ENCODE measurements around the gene TEX261.

Gene TEX261

DNA sequence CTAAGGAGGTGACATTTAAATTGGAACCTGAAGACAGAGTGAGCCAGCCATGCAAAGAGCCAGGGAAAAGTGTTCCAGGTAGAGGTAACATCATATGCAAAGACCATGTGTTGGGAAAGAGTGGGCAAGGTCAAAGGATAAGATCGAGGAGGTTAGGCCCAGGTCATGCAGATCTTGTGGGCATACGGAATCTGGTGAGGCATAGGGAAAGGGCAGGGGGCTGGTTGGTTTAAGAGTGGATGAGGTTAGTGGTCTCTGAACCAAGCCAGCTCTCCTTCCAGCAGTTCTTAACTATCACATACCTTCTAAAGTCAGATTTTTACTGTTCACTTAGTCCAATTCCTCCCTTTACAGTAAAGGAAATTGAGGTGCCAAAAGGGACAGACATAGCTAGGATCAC lies 13.3 kb downstream of the TEX261 start:
- Histone ChIP-seq H3K36me3 (ENCODE audit: control insufficient read depth in 2 of 2, insufficient read depth in 2 of 2, low read length in 2 of 2) (peaks cover 12% of the 10 kb centered on the region in 2 donors), H3K27me3 (ENCODE audit: control insufficient read depth in 1 of 2, insufficient read depth in 2 of 2, low read length in 2 of 2) (no peaks in the 10 kb centered on the region), H3K9ac (ENCODE audit: low read length in 2 of 2) (no peak overlapping the region), H3K4me3 (ENCODE audit: low read length in 2 of 2) (no peak overlapping the region), H3K9me3 (ENCODE audit: control insufficient read depth in 2 of 2, low read length in 2 of 2) (no peaks in the 10 kb centered on the region), H3K4me1 (ENCODE audit: control insufficient read depth, insufficient read depth, low read length) (peaks cover 14% of the 10 kb centered on the region), H3K27ac (ENCODE audit: low read length) (no peak overlapping the region)

DNA sequence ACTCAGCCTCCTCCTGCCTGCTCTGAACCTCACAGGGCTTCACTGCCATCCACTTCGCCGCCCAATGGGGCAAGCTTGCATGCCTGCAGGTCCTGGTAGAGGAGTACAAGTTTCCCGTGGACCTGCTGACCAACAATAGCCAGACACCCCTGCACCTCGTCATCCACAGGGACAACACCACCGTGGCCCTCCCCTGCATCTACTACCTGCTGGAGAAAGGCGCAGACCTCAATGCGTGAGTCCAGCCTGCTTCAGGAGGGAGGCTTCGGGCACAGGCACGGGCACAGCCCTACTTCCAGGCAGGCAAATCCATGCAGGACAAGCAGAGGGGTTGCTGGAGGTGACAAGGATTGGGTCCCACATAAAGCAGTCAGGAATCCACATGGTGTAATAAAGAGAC lies 15.0 kb downstream of the TEX261 start:
- H3K4me3 ChIP-seq (ENCODE audit: low read length in 2 of 2) = no peak overlapping the region

DNA sequence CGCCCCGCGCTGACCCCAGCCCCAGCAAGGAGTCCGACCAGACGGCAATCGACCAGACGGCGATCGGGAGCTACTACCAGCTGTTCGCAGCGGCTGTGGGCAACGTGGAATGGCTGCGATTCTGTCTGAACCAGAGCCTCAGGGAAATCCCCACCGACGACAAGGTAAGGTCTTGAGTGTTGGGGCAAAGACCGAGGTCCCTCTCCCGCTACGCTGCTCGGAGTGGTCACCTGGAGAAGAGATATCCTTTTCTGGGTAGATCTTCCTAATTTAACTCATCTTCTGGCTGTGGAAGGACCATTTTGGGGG lies 15.5 kb downstream of the TEX261 start:
- Histone ChIP-seq H3K4me3 (ENCODE audit: low read length in 2 of 2) (peak overlapping the region; percentile 71 to 86), H3K9ac (ENCODE audit: low read length in 2 of 2) (peak overlapping the region; percentile 57 to 66), H3K27me3 (ENCODE audit: control insufficient read depth in 1 of 2, insufficient read depth in 2 of 2, low read length in 2 of 2) (no peaks in the 10 kb centered on the region), H3K9me3 (ENCODE audit: control insufficient read depth in 2 of 2, low read length in 2 of 2) (no peaks in the 10 kb centered on the region), H3K27ac (ENCODE audit: low read length) (peak overlapping the region; percentile 66), H3K4me1 (ENCODE audit: control insufficient read depth, insufficient read depth, low read length) (peaks cover 14% of the 10 kb centered on the region), H3K36me3 (ENCODE audit: control insufficient read depth in 2 of 2, insufficient read depth in 2 of 2, low read length in 2 of 2) (peaks cover 3 to 4% of the 10 kb centered on the region in 2 donors)

More for the DNA sequence above, 15.0 kb downstream of the TEX261 start:
- no peak overlapping the region for H3K9ac ChIP-seq (ENCODE audit: low read length in 2 of 2)
- no peaks in the 10 kb centered on the region for H3K9me3 ChIP-seq (ENCODE audit: control insufficient read depth in 2 of 2, low read length in 2 of 2)
- H3K4me1 ChIP-seq (ENCODE audit: control insufficient read depth, insufficient read depth, low read length) = peaks cover 14% of the 10 kb centered on the region
- H3K27me3 ChIP-seq (ENCODE audit: control insufficient read depth in 1 of 2, insufficient read depth in 2 of 2, low read length in 2 of 2) = no peaks in the 10 kb centered on the region
- H3K27ac ChIP-seq (ENCODE audit: low read length) = peak overlapping the region; percentile 66
- H3K36me3 ChIP-seq (ENCODE audit: control insufficient read depth in 2 of 2, insufficient read depth in 2 of 2, low read length in 2 of 2) = peaks cover 3 to 4% of the 10 kb centered on the region in 2 donors

DNA sequence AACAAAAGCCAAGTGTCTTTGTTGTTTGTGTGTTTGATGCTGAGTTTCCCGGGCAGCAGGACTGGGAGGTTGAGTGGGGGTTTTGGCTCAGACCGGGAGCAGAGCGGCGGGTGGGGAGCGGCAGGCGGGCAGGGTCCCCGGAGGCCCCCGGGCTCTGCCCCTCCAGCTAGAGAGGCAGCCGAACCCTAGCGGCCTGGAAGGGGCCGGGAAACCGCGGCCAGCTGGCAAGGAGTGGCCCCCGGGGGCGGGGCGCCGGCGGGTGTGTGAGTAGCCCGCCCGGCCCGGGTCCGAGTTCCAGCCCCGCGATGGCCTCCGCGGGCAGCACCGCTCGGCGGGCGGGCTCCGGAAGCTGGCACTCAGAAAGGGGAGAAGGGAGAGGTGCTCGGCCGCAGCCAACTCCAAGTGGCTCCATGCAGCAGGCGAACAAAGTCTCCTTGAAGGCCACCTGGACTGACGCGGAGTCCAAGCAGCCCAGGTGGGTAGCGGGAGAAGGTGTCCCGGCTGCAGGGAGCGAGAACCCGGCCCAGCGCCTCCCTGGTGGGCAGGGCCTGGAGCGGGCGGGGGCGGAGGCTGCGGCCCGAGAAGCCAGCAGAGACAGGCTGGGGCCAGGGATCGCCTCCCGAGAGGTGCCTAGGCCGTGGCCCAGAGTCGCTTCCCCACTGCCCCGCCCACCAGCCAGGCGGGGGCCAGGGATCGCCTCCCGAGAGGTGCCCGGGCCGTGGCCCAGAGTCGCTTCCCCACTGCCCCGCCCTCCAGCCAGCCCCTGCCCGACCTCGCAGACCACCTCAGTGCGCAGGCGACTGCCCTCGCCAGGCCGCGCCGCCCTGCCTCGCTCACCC lies 16.1 kb downstream of the TEX261 start, which contains the start of gene ANKRD53:
Gene ANKRD53, plus strand, starts transcription at position 290 of the 839 bp plus-strand sequence. Its CDS starts 16 bp downstream, at position 306.
- peaks cover 14% of the 10 kb centered on the region for H3K4me1 ChIP-seq (ENCODE audit: control insufficient read depth, insufficient read depth, low read length)
- H3K36me3 ChIP-seq (ENCODE audit: control insufficient read depth in 2 of 2, insufficient read depth in 2 of 2, low read length in 2 of 2) = peaks cover 3 to 4% of the 10 kb centered on the region in 2 donors
- no peaks in the 10 kb centered on the region for H3K27me3 ChIP-seq (ENCODE audit: control insufficient read depth in 1 of 2, insufficient read depth in 2 of 2, low read length in 2 of 2)
- peak within 1 kb of the TSS; percentile 66 to 88 for H3K9ac ChIP-seq (ENCODE audit: low read length in 2 of 2)
- peak within 1 kb of the TSS; percentile 86 to 98 for H3K4me3 ChIP-seq (ENCODE audit: low read length in 2 of 2)
- H3K9me3 ChIP-seq (ENCODE audit: control insufficient read depth in 2 of 2, low read length in 2 of 2) = no peaks in the 10 kb centered on the region
- H3K27ac ChIP-seq (ENCODE audit: low read length) = peak within 1 kb of the TSS; percentile 84

DNA sequence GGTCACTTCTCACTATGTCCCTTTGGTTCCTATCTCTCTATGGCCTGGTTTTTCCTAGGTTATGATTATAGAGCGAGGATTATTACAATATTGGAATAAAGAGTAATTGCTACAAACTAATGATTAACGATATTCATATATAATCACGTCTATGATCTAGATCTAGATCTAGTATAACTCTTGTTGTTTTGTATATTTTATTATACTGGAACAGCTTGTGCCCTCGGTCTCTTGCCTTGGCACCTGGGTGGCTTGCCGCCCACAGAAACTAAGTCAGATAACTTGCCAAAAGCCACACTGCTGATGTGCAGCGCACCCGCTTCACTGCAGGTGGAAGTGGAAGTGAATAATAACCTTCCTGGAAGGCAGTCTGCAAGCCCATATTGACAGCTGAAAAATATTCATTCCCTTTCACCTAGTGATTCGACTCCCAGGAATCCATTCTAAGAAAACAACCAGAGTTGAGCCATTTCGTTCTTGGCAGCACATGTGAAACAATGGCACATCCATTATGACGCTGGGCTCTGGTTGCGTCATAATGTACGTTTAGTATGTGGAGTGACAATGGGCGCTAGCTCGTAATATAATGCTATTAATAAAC lies 17.0 kb downstream of the TEX261 start:
- Histone ChIP-seq H3K27ac (ENCODE audit: low read length) (peak overlapping the region; percentile 84), H3K36me3 (ENCODE audit: control insufficient read depth in 2 of 2, insufficient read depth in 2 of 2, low read length in 2 of 2) (no peaks in the 10 kb centered on the region), H3K9me3 (ENCODE audit: control insufficient read depth in 2 of 2, low read length in 2 of 2) (no peaks in the 10 kb centered on the region), H3K4me3 (ENCODE audit: low read length in 2 of 2) (peak overlapping the region; percentile 86 to 98), H3K9ac (ENCODE audit: low read length in 2 of 2) (peak overlapping the region in 1 of 2 donors; percentile 88), H3K4me1 (ENCODE audit: control insufficient read depth, insufficient read depth, low read length) (peaks cover 14% of the 10 kb centered on the region), H3K27me3 (ENCODE audit: control insufficient read depth in 1 of 2, insufficient read depth in 2 of 2, low read length in 2 of 2) (no peaks in the 10 kb centered on the region)

DNA sequence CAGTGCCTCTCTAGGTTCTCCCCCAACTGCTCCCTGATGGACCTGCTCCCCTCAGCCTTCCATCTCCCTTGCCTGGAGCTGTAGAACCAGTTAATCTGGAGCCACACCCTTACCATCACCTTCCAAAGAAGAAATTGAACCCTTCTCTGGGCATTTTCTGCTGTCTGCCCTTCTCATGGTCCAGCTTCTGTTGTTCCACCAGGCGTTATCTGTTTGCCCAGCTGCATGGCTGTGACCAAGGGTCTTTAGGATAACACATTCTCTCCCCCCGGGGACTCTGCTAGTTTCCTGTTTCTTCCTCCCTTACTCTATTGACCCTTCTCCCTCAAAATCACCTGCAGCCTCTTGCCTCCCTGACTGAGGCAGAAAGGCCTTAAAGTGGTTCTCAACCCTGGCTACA lies 19.4 kb downstream of the TEX261 start:
- Histone ChIP-seq H3K27me3 (ENCODE audit: control insufficient read depth in 1 of 2, insufficient read depth in 2 of 2, low read length in 2 of 2) (no peaks in the 10 kb centered on the region), H3K27ac (ENCODE audit: low read length) (no peak overlapping the region), H3K36me3 (ENCODE audit: control insufficient read depth in 2 of 2, insufficient read depth in 2 of 2, low read length in 2 of 2) (no peaks in the 10 kb centered on the region), H3K9me3 (ENCODE audit: control insufficient read depth in 2 of 2, low read length in 2 of 2) (no peaks in the 10 kb centered on the region), H3K9ac (ENCODE audit: low read length in 2 of 2) (no peak overlapping the region), H3K4me3 (ENCODE audit: low read length in 2 of 2) (no peak overlapping the region), H3K4me1 (ENCODE audit: control insufficient read depth, insufficient read depth, low read length) (peaks cover 14% of the 10 kb centered on the region)

DNA sequence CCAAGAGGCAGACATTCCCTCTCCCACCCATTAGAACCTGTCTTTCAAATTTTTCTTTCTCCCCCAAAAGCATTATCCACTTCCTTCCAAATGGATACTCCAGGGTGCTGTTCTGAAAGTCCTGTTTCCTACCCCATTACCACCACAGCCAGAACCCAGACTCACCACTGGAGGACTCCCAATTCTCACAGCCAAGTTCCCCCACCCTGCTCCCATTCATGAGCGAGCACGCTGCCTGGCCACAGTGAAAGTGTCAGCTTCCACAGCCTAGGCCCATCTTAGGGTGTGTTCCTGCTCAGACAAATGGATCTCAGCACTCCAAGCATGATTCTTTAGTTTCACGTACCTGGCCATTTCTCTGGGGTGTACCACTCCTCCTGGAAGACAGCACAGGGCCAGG lies 20.1 kb downstream of the TEX261 start:
- Histone ChIP-seq H3K9me3 (ENCODE audit: control insufficient read depth in 2 of 2, low read length in 2 of 2) (no peaks in the 10 kb centered on the region), H3K4me1 (ENCODE audit: control insufficient read depth, insufficient read depth, low read length) (peaks cover 14% of the 10 kb centered on the region), H3K27me3 (ENCODE audit: control insufficient read depth in 1 of 2, insufficient read depth in 2 of 2, low read length in 2 of 2) (no peaks in the 10 kb centered on the region), H3K4me3 (ENCODE audit: low read length in 2 of 2) (no peak overlapping the region), H3K36me3 (ENCODE audit: control insufficient read depth in 2 of 2, insufficient read depth in 2 of 2, low read length in 2 of 2) (no peaks in the 10 kb centered on the region), H3K9ac (ENCODE audit: low read length in 2 of 2) (no peak overlapping the region), H3K27ac (ENCODE audit: low read length) (no peak overlapping the region)

DNA sequence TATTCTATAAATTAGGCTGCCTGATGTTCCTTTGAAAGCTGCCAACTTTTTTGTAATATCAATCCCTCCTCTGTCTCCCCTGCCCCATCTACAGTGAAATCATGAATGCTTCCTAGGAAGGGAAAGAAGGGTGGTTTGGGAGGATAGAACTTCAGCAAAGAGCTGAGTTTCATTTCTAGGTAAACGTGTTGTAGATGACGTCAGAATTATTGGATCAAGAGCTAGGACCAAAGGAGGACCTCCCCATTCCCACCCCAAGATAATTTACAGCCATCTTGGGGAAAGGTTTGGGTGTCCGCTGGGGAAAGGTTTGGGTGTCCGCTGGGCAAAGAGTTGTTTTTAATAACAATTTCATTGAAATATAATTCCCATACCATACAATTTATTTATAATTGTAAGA lies 27.5 kb downstream of the TEX261 start:
- no peak overlapping the region for H3K4me3 ChIP-seq (ENCODE audit: low read length in 2 of 2)
- no peaks in the 10 kb centered on the region for H3K9me3 ChIP-seq (ENCODE audit: control insufficient read depth in 2 of 2, low read length in 2 of 2)
- H3K36me3 ChIP-seq (ENCODE audit: control insufficient read depth in 2 of 2, insufficient read depth in 2 of 2, low read length in 2 of 2) = no peaks in the 10 kb centered on the region
- no peak overlapping the region for H3K9ac ChIP-seq (ENCODE audit: low read length in 2 of 2)
- H3K4me1 ChIP-seq (ENCODE audit: control insufficient read depth, insufficient read depth, low read length) = peaks cover 4% of the 10 kb centered on the region
- H3K27me3 ChIP-seq (ENCODE audit: control insufficient read depth in 1 of 2, insufficient read depth in 2 of 2, low read length in 2 of 2) = peaks cover 13 to 22% of the 10 kb centered on the region in 2 donors
- H3K27ac ChIP-seq (ENCODE audit: low read length) = no peak overlapping the region

DNA sequence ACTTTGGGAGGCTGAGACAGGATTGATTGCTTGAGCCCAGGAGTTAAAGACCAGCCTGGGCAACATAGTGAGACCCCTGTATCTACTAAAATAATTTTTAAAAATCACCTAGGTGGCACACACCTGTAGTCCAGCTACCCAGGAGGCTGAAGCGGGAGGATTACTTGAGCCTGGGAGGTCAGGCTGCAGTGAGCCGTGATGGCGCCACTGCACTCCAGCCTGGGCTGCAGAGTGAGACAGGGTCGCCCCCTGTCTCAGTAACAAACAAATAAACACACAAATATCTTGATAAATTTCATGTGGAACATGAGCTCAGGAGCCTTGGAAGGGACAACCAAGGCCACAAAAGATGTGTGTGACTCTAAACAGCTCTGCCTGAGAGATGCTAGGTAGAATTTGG lies 28.0 kb downstream of the TEX261 start:
- H3K27ac ChIP-seq (ENCODE audit: low read length) = no peak overlapping the region
- no peaks in the 10 kb centered on the region for H3K9me3 ChIP-seq (ENCODE audit: control insufficient read depth in 2 of 2, low read length in 2 of 2)
- H3K9ac ChIP-seq (ENCODE audit: low read length in 2 of 2) = no peak overlapping the region
- no peaks in the 10 kb centered on the region for H3K36me3 ChIP-seq (ENCODE audit: control insufficient read depth in 2 of 2, insufficient read depth in 2 of 2, low read length in 2 of 2)
- no peak overlapping the region for H3K4me3 ChIP-seq (ENCODE audit: low read length in 2 of 2)
- peaks cover 4% of the 10 kb centered on the region for H3K4me1 ChIP-seq (ENCODE audit: control insufficient read depth, insufficient read depth, low read length)
- peaks cover 13 to 25% of the 10 kb centered on the region in 2 donors for H3K27me3 ChIP-seq (ENCODE audit: control insufficient read depth in 1 of 2, insufficient read depth in 2 of 2, low read length in 2 of 2)

DNA sequence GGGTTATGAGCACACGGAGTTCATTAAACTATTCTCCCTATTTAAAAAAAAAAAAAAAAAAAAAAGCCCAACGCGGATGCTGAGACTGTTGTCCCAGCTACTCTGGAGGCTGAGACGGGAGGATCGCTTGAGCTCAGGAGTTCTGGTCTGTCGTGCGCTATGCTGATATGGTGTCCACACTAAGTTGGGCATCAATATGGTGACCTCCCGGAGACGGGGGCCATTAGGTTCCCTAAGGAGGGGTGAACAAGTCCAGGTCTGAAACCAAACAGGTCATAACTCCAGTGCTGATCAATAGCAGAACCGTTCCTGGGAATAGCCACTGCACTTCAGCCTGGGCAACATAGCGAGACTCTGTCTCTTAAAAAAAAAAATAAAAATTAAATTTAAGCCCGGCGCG lies 29.2 kb downstream of the TEX261 start:
- peaks cover 24 to 33% of the 10 kb centered on the region in 2 donors for H3K27me3 ChIP-seq (ENCODE audit: control insufficient read depth in 1 of 2, insufficient read depth in 2 of 2, low read length in 2 of 2)
- no peaks in the 10 kb centered on the region for H3K36me3 ChIP-seq (ENCODE audit: control insufficient read depth in 2 of 2, insufficient read depth in 2 of 2, low read length in 2 of 2)
- no peak overlapping the region for H3K27ac ChIP-seq (ENCODE audit: low read length)
- no peaks in the 10 kb centered on the region for H3K9me3 ChIP-seq (ENCODE audit: control insufficient read depth in 2 of 2, low read length in 2 of 2)
- peaks cover 4% of the 10 kb centered on the region for H3K4me1 ChIP-seq (ENCODE audit: control insufficient read depth, insufficient read depth, low read length)
- H3K9ac ChIP-seq (ENCODE audit: low read length in 2 of 2) = no peak overlapping the region
- peak overlapping the region in 1 of 2 donors; percentile 70 for H3K4me3 ChIP-seq (ENCODE audit: low read length in 2 of 2)
